H1 (cell line): ENCODE results near the gene C15orf61. TPM values are rescaled to one million over a fixed set of nuclear protein-coding genes. Genes with fewer than 3 reads are reported as not detected.

Experiments used
- BCL11A ChIP-seq, 2 experiments: IDR thresholded peaks; one replicate each; pipeline ENCODE4 v1.6.1; 2011; ENCODE audit warnings: low read depth in 2 of 2, low read length in 2 of 2, mild to moderate bottlenecking in 2 of 2
- RAD21 ChIP-seq, 2 experiments: IDR thresholded peaks in 1 of 2; conservative IDR thresholded peaks in 1 of 2; 2 replicates each; pipeline ENCODE4 v1.6.1; 2011; ENCODE audit warnings: low read depth in 2 of 2, low read length in 2 of 2, improper control_type of control experiment in 1 of 2, inconsistent platforms in 1 of 2, mild to moderate bottlenecking in 1 of 2, moderate library complexity in 1 of 2
- RBBP5 ChIP-seq: IDR thresholded peaks from 2 replicates; pipeline ENCODE4 v1.7.1; 2012; ENCODE audit warnings: low read depth, mild to moderate bottlenecking, inconsistent platforms, low read length, moderate library complexity, borderline replicate concordance
- SP4 ChIP-seq: IDR thresholded peaks from 2 replicates; pipeline ENCODE4 v1.6.1; 2012; ENCODE audit warnings: low read length, inconsistent platforms
- polyA plus RNA-seq, 7 experiments: library from polyadenylated mRNA; depleted of rRNA in 3 of 7; stranded (reverse) in 5 of 7; unstranded in 2 of 7; fragments of >200 nt in 5 of 7; fragments of 200-250 nt in 2 of 7; gene quantifications; 1 replicate in 5 of 7; 2 replicates in 1 of 7; 4 replicates in 1 of 7; pipeline versions ENCODE4 v1.2.1 to v1.2.3, GENCODE V29; 2011 to 2013; ENCODE audit warnings: missing spikeins in 2 of 7, mixed read lengths in 2 of 7
- total RNA-seq: library from RNA; stranded (reverse); fragmentation: NEBNext Ultra II Directional; extraction: Animal tissue kit (Norgen Biotek cat#: 25700); gene quantifications from 2 replicates; pipeline ENCODE4 v1.2.1, GENCODE V29; 2021
- TF ChIP-seq, protein P1 (sequence below): fragments of 300-600 bp; sonication (generic); IDR thresholded peaks from 2 replicates; pipeline ENCODE4 v1.7.1; 2012; ENCODE audit warnings: low read length, moderate library complexity, mild to moderate bottlenecking, inconsistent platforms; ENCODE audit not compliant: insufficient replicate concordance

C15orf61 gene
- total and polyA plus RNA-seq, 2 of the 8 experiments (the other 6 are each of a cell fraction or from before 2014, with no cell fraction given) = 1.7 to 2.0 TPM

DNA sequence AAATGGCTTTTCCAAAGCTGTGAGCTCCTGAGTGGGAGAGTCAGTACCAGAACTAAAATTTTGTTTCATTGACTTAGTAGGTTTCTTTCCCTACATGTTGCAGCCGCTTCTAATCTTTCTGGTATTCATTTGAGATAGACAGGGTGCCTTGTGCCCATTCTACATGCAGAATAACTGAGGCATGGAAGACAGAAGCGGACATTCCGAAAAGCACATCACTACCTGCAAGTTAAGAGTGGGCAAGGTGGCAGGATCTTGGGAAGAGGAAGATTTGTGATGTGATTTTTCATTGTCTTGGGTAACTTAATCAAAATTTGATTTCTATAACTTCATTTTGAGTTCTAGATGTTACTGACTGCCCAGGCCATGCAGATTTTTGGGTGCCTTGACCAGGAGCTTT, 23.5 kb downstream of the C15orf61 start (continued):
- TF ChIP-seq, protein P1, sequence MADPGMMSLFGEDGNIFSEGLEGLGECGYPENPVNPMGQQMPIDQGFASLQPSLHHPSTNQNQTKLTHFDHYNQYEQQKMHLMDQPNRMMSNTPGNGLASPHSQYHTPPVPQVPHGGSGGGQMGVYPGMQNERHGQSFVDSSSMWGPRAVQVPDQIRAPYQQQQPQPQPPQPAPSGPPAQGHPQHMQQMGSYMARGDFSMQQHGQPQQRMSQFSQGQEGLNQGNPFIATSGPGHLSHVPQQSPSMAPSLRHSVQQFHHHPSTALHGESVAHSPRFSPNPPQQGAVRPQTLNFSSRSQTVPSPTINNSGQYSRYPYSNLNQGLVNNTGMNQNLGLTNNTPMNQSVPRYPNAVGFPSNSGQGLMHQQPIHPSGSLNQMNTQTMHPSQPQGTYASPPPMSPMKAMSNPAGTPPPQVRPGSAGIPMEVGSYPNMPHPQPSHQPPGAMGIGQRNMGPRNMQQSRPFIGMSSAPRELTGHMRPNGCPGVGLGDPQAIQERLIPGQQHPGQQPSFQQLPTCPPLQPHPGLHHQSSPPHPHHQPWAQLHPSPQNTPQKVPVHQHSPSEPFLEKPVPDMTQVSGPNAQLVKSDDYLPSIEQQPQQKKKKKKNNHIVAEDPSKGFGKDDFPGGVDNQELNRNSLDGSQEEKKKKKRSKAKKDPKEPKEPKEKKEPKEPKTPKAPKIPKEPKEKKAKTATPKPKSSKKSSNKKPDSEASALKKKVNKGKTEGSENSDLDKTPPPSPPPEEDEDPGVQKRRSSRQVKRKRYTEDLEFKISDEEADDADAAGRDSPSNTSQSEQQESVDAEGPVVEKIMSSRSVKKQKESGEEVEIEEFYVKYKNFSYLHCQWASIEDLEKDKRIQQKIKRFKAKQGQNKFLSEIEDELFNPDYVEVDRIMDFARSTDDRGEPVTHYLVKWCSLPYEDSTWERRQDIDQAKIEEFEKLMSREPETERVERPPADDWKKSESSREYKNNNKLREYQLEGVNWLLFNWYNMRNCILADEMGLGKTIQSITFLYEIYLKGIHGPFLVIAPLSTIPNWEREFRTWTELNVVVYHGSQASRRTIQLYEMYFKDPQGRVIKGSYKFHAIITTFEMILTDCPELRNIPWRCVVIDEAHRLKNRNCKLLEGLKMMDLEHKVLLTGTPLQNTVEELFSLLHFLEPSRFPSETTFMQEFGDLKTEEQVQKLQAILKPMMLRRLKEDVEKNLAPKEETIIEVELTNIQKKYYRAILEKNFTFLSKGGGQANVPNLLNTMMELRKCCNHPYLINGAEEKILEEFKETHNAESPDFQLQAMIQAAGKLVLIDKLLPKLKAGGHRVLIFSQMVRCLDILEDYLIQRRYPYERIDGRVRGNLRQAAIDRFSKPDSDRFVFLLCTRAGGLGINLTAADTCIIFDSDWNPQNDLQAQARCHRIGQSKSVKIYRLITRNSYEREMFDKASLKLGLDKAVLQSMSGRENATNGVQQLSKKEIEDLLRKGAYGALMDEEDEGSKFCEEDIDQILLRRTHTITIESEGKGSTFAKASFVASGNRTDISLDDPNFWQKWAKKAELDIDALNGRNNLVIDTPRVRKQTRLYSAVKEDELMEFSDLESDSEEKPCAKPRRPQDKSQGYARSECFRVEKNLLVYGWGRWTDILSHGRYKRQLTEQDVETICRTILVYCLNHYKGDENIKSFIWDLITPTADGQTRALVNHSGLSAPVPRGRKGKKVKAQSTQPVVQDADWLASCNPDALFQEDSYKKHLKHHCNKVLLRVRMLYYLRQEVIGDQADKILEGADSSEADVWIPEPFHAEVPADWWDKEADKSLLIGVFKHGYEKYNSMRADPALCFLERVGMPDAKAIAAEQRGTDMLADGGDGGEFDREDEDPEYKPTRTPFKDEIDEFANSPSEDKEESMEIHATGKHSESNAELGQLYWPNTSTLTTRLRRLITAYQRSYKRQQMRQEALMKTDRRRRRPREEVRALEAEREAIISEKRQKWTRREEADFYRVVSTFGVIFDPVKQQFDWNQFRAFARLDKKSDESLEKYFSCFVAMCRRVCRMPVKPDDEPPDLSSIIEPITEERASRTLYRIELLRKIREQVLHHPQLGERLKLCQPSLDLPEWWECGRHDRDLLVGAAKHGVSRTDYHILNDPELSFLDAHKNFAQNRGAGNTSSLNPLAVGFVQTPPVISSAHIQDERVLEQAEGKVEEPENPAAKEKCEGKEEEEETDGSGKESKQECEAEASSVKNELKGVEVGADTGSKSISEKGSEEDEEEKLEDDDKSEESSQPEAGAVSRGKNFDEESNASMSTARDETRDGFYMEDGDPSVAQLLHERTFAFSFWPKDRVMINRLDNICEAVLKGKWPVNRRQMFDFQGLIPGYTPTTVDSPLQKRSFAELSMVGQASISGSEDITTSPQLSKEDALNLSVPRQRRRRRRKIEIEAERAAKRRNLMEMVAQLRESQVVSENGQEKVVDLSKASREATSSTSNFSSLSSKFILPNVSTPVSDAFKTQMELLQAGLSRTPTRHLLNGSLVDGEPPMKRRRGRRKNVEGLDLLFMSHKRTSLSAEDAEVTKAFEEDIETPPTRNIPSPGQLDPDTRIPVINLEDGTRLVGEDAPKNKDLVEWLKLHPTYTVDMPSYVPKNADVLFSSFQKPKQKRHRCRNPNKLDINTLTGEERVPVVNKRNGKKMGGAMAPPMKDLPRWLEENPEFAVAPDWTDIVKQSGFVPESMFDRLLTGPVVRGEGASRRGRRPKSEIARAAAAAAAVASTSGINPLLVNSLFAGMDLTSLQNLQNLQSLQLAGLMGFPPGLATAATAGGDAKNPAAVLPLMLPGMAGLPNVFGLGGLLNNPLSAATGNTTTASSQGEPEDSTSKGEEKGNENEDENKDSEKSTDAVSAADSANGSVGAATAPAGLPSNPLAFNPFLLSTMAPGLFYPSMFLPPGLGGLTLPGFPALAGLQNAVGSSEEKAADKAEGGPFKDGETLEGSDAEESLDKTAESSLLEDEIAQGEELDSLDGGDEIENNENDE = no peak
- TF ChIP-seq SP4 (no peak), RAD21 (IDR thresholded peaks at IDR 0.05 in 1 of 2, conservative IDR thresholded peaks at IDR 0.05 in 1 of 2; ENCODE audit: low read depth in 2 of 2, low read length in 2 of 2) (no peak), BCL11A (IDR thresholded peaks at IDR 0.05; ENCODE audit: low read depth in 2 of 2, low read length in 2 of 2) (no peak), RBBP5 (no peak)
